ENCODE data around the gene DDC.
"Not testable (repeated sequence)": the region's sequence is repeated elsewhere in the genome, so short reads cannot be mapped to it uniquely, and the experiment has no call there.

Gene DDC

GRCh38 chr7:50479743-50480517 lies 85.3 kb downstream of the DDC start:
- no peak for DNase-seq

GRCh38 chr7:50477640-50478039 lies 87.6 kb downstream of the DDC start:
- DNase-seq, result no peak

- DNase-seq, result no peak
These were observed 88.1 kb downstream of the DDC start for GRCh38 chr7:50476953-50477625.

GRCh38 chr7:50475340-50475739 lies 89.9 kb downstream of the DDC start:
- DNase-seq, result no peak

- DNase-seq, result no peak
These were observed 90.6 kb downstream of the DDC start for GRCh38 chr7:50474382-50475160.

- DNase-seq, result no peak
These were observed 91.7 kb downstream of the DDC start for GRCh38 chr7:50473531-50473930.

GRCh38 chr7:50472427-50472826 lies 92.8 kb downstream of the DDC start:
- DNase-seq, result no peak

- no peak for DNase-seq
These were observed 93.2 kb downstream of the DDC start for GRCh38 chr7:50471970-50472369.

GRCh38 chr7:50470250-50471163 lies 94.7 kb downstream of the DDC start:
- DNase-seq, result no peak

GRCh38 chr7:50469181-50469580 lies 96.0 kb downstream of the DDC start:
- no peak for DNase-seq

- DNase-seq, result peak; percentile 34
These were observed 97.2 kb downstream of the DDC start for GRCh38 chr7:50467817-50468610.

- DNase-seq, result no peak
These were observed 98.2 kb downstream of the DDC start for GRCh38 chr7:50466815-50467585.

- no peak for DNase-seq
These were observed 102.2 kb downstream of the DDC start for GRCh38 chr7:50463035-50463434.

- no peak for DNase-seq
These were observed 102.8 kb downstream of the DDC start for GRCh38 chr7:50462361-50462760.

- no peak for DNase-seq
These were observed 103.5 kb downstream of the DDC start for GRCh38 chr7:50461695-50462094.

- DNase-seq, result not testable (repeated sequence)
These were observed 106.0 kb downstream of the DDC start for GRCh38 chr7:50459183-50459582.

- not testable (repeated sequence) for DNase-seq
These were observed 106.6 kb downstream of the DDC start for GRCh38 chr7:50458651-50459050.

GRCh38 chr7:50456371-50457123 lies 108.7 kb downstream of the DDC start:
- no peak for DNase-seq

- no peak for DNase-seq
These were observed 109.5 kb downstream of the DDC start for GRCh38 chr7:50455658-50456057.

- no peak for DNase-seq
These were observed 110.2 kb downstream of the DDC start for GRCh38 chr7:50454968-50455367.
